OCI-M2 (cell line): ENCODE data around the gene TMOD3.
"Not testable (repeated sequence)": the region's sequence is repeated elsewhere in the genome, so short reads cannot be mapped to it uniquely, and the experiment has no call there.

Experiments used
- DNase-seq: peaks from one replicate; lab custom pipeline; 2025; ENCODE audit not compliant: unreplicated experiment; lab: John Stamatoyannopoulos, UW

The TMOD3 gene

DNA sequence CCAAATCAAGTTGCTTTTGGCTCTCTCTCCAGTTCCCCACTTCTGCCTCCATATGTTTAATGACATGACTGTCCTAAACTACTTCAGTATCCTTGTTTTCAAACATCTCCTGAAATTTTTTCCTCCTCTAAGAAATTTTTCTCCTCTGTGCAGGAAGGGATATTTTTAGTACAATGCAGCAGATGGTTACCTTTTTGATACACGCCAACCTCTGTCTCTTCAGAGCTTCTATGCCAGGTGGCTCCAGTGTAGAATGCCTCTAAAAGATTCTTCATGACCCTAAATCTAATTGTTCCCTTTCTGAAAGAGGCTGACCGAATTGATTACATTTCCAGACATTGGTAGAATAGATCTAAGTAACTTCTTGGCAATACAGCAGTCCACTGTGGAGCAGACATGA lies 33.7 kb downstream of the TMOD3 start:
- no peak for DNase-seq

DNA sequence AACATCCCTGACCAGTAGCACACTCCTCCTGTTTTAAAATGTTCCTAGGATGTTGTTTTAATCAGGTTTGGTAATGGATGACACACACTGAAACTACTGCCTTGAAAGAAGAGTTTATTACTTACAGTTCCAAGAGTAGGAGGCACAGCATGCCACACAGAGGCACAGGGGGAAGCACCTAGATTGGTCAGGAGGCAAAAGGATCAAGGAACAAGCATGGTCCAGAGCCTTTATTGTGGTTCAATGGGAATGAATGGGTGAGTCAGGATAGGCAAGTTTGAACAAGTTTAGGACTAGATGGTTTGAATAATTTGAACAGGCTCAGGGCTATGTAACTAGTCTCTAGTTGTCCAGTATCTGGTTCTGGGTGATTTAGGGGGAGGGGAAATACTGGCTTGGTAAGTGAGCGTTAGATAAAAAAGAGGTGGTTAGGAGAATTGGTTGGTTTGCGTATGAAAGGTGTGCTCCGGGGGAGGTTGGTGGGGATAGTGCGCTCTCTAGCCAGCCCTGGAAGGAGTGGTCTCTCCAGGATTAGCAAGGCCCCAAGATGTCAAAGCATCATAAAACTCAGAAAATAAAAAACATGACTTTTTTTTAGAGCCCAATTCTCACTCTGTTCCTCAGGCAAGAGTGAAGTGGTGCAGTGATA lies 35.1 kb downstream of the TMOD3 start:
- DNase-seq, result no peak

DNA sequence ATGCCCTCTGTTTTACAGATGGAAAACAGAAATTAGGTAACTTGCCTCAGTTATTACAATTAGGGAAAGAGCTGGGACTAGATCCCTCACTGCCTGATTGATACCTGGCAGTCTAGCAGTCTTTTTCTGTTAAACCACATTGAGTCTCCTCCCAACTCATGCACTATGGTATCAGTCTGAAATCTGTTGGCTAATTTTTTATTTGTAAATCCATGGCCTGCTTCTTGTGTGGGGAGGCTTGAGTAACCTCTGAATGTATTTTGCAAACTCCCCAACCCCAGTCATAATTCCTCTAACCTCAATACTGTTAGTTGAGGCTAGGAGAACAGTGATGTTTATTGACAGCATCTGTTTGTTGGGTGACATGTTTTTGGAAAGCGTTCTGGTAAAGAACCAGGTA lies 35.9 kb downstream of the TMOD3 start:
- no peak for DNase-seq

DNA sequence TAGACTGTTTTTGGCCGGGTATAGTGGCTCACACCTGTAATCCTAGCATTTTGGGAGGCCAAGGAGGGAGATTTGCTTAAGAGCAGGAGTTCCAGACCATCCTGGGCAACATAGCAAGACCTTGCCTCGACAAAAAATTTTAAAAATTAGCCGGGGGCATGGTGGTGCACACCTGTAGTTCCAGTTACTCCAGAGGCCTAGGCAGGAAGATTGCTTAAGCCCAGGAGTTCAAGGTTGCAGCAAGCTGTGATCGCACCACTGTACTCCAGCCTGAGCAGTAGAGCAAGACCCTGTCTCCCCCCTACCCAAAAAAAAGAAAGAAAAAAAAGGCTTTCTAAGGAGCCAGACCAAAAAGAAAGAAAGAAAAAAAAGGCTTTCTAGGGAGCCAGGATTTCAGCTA lies 36.7 kb downstream of the TMOD3 start:
- no peak for DNase-seq

DNA sequence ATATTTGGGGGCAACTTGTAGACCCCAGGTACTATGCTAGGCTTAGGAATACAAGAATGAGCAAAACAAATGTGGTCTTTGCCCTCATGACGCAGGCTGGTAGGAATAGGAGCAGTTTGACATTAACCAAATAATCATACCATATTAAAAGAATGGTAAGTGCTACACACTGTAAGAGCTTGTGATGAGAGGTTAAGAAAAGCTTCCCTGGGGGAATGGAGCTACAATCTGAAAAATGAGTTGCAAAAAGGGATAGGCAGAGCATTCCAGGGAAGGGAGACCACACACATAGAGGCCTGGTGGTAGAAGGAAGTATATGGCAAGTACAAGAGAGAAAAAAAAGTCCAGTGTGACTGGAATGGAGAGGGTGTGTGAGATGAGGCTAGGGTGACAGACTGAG lies 37.3 kb downstream of the TMOD3 start:
- DNase-seq, result no peak

DNA sequence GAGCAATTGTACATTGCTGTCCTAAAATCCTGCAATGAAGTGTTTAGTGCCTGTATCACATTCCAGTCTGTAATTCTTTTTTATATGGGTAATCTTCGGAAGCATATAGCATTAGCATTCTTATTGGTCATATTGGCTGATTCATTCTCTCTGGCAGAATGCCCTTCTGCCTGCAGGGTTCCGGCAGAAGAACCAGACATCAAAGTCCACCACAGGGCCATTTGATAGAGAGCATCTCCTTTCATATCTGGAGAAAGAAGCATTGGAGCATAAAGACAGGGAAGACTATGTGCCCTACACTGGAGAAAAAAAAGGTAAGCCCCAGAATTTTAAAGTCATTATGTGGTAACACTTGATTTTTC lies 39.6 kb downstream of the TMOD3 start:
- no peak for DNase-seq

DNA sequence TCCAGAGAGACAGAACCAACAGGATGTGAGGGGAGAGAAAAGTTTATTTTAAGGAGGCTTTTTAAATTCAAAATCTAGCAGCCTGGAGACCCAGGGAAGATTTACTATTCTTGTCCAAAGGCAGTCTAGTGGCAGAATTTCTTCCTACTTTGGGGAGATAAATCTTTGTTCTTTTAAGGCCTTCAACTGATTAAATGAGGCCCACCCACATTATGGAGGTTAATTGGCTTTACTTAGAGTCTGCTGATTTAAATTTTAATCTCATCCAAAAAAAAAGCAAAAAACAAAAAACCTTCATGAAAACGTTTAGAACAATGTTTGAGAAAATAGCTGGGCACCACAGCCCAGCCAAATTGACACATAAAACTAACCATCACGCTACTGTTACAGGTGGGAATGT lies 41.3 kb downstream of the TMOD3 start:
- DNase-seq, result no peak

DNA sequence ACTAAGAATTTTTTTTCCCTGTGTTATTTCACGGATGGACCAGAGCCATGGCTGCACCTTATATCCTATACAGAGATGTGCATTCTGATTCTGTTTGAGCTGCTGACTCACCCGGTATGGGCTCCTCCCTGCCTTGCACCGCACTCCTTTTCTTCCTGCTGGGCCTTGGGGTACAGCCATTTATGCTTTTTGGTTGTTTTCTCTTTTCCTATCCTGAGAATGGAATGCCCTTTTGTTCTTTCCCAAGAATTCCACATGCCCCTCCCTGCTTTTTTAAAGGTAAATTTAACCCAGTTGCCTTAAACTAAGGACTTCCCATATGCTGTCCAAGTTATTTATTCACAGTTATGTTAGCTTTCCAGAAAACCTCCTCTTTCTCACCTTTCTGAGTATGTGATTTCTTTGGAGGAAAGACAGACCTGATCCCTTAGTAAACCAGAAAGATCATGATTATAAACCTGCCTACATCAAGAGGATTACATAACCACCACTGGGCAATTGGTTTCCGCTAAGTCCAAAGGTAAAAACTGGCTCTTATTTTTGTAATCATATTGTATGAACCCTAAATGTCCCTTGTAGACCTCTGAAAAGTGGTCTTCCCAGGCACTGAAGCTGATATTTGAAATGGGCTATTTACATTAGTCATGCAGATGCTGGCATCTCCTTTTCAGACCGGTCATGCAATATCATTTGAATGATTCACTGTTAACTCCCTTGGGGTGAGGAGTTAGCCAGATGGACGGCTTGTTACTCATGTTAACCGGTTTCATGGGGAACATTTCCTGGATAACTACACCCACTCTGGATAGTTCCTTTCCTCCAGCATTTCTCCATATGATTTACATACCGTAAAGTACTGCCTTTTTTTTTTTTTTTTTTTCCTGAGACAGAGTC lies 45.5 kb downstream of the TMOD3 start:
- DNase-seq, result no peak

DNA sequence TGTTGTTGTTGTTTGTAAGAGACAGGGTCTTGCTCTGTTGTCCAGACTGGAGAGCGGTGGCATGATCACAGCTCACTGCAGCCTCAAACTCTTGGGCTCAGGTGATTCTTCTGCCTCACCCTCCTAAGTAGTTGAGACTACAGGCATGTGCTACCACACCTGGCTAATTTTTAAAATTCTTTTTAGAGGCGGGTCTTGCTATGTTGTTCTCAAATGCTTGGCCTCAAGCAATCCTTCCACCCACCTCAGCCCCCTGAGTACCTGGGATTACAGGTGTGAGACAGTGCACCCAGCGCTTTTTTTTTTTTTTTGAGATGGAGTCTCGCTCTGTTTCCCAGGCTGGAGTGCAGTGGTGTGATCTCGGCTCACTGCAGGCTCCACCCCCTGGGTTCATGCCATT lies 46.7 kb downstream of the TMOD3 start:
- no peak for DNase-seq

DNA sequence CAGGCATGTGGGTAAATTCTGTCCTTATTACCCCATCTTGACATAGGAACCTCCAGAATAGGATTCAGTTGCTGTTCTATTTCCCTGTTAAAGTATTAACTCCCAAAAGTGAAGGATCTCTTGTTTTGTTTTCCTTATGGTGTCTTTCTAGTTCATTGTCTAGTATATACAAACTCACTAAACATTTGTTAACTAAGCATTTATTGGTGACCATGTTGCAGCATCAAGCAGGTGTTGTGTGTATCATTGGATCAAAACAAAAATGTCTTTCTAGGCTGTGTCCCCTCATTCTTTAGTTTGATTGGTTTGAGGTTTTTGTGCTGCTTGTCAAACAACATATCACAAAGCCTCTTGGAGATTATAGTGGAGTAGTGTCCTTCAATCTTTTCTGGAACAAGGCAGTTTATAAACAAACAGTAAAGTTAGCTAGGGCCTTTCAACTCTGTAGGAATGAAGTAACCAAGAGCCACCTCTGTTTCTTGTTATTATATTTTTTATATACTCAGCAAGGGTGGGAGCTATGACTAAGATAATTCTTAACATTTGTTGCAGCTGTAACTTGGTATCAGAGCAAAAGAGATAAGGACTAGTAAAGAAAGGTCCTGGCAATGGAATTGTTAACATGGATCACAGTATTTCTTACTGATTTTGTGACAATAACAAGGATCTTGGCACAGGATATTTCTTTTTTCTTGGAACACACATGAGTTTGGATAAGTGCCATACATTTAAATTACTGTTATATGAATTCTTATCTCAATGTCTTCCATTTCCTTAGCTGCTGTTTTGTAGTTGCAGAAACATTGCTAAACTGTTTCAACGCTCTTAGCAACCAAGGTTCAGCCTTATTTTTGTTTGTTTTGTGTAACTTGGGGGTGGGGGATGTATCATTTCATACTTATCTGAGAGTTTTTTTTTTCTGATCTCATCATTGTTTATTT lies 49.3 kb downstream of the TMOD3 start:
- DNase-seq, result no peak

DNA sequence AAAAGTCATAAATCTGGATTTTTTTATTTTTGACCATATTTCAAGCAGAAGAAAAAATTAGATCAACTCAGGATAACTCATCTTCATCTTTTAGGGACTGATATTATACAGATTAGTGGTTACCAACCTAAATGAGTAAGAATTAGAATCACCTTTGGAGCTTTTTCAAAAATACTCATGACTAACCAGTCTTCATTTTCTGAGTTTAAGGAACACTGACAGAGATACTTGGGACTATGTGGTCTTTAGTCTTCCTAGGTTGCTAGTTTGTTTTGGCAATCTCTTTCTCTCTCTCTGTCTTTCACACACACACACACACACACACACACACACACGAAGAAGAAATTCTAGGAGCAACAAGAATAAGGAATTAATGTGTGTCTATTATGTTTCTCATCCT lies 50.1 kb downstream of the TMOD3 start:
- no peak for DNase-seq

DNA sequence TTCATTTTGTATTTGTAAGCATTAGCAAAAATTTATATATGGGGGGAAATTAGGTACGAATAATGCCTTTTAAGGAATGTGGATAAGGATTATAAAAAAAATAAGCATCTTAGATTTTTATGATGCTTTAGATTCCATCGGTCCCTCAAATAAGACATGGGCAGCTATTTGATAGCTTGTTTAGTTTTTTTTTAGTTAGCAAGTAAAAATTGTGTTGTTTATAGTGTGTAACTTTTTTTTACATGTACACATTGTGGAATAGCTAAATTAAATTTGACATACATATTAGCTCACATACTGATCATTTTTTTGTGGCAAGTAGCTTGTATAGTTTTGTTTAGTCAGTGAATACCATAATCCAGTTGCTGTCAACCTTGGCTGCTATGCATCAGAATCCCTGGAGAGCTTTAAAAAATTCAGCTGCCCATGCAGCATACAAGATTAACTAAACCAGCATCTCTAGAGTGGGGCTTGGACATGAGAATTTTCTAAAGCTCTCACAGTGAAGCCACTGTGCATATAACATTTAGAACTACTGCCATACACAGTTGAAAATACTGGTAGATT lies 53.9 kb downstream of the TMOD3 start:
- DNase-seq, result no peak

DNA sequence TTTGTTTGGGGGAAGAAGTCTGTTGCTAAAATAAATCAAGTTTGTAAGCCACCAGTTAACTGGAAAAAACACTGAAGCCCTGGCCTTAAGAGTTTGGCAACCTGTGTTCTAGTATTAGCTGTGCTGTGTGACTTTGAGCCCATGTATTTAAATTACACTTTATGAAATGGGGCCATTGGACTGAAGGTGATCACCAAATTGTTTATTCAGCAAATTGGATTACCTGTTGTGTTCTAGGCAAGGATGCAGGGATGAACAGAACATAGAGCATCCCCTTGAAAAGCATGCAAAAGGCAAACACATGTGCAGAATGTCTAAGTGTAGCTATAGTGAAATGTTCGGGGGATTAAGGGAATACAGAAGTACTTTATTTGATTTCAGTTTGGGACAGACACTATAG lies 54.6 kb downstream of the TMOD3 start:
- no peak for DNase-seq

DNA sequence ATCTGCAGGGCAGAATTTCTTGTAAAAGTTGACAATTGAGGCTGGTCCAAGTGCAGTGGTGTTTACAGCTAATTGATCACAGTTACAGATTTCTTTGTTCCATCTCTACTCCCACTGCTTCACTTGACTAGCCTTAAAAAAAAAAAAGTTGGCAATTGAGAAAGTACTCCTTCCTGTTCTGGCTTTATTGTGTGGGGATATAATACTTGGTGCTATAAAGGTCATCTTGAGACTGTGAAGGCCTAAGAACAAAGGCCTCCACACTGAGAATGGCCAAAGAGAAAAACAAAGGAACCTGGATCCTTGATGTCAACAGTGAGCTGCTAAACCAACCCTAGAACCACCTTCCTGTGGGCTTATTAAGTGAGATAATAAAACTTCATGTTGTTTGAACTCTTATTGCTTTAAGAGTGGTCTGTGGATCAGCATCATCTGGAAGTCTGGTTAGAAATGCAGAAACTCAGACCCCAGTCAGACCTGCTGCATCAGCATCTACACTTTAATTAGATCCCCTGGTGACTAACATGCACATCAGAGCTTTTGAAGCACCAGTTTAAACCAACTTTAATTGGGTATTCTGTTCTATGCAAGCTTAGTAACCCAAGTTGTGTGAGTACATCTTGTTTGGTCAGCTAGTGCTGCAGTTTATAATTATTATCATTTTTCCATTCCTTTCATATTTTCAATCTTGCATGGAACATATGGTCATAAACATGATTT lies 55.2 kb downstream of the TMOD3 start:
- DNase-seq, result no peak

DNA sequence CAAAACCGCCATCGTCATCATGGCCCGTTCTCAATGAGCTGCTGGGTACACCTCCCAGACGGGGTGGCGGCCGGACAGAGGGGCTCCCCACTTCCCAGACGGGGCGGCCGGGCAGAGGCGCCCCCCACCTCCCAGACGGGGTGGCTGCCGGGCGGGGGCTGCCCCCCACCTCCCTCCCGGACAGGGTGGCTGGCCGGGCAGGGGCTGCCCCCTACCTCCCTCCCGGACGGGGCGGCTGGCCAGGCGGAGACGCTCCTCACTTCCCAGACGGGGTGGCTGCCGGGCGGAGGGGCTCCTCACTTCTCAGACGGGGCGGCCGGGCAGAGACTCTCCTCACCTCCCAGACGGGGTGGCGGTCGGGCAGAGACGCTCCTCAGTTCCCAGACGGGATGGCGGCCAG lies 56.3 kb downstream of the TMOD3 start:
- DNase-seq, result not testable (repeated sequence)

DNA sequence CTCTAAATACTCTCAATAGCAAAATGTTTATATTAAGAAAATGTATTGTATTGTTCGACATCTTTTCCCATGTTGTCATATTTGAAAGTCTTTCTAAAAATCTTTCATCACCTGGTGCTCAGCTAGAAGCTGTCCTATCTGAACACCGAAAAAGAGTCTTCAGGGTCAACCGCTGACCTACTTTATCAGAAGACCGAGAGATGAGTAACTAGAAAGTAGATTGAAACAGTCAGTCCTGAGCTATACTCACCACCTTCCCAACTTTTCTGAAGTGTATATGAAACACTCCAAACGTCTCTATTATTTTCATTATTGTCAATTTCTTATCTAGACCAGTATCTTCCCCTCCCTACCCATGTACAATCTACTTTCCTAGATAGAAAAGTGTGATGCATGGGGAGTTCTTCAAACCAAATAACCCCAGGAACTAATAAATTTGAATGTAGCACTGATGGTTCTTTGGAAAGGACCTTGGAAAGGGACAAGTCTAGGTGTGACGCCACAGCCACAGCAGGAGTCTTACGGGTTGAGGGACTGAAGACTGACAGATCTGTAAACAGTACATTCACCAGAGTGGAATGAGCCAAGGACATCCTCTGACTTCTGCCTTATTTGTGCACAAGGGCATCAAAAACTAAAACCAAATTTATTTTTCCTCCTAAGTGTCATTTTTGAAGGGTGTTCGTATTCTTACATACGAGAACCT lies 58.6 kb downstream of the TMOD3 start:
- DNase-seq, result no peak

DNA sequence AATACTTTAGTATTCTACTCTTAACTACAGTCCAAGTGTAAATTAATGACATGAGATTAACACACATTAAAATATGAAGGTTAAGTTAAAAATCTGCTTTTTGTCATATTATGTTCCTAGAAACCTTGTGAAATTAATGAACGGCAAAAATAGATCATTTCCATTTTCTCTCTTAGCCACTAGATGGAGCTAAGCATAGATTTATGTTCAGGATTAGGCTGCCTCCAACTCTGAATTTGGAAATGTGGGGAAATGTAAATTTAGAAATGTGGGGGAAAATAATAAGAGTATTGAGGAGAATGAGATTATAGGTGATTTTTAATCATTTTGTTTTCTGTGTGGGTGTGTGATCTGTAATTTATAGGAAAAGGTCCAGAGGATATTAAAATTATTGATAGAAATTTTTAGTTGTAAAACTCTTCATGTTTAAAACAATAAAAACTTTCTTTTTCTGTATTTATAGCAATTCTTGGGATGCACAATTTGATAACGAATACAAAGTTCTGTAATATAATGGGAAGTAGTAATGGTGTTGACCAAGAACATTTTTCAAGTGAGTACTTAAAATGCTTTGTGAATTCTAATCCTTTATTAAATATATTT lies 59.2 kb downstream of the TMOD3 start:
- DNase-seq, result no peak

DNA sequence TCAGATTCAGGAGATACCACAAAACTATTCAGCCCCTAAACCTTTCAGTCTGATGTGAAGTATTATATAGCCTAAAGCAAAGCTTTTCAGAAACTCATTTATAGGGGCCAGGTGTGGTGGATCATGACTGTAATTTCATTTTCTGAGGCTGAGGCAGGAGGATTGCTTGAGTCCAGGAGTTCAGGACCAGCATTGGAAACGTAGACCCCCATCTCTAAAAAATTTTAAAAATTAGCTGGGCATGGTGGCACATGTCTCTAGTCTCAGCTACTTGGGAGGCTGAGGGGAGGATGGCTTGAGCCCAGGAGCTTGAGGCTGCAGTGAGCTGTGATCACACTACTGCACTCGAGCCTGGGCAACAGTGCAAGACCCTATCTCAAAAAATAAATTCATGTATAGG lies 60.0 kb downstream of the TMOD3 start:
- no peak for DNase-seq

DNA sequence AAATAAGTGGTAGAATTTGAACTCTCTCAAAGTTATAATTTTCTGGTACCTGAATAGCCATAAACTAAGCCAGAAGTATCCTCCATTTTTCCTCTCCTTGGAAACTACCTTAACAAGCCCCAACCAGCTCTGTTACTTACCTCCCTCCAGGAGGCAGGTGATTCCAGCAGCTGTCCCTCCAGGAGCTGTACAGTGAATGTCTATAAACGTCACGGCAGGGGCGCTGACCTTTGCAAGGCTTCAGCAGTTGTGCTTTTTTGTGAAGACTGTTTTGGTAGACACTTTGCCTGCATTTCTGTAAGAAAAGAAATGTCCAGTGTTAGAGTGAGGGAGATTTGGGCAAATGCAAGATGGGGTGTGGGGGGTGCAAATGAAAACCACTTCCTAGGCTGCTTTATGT lies 75.0 kb downstream of the TMOD3 start:
- no peak for DNase-seq

DNA sequence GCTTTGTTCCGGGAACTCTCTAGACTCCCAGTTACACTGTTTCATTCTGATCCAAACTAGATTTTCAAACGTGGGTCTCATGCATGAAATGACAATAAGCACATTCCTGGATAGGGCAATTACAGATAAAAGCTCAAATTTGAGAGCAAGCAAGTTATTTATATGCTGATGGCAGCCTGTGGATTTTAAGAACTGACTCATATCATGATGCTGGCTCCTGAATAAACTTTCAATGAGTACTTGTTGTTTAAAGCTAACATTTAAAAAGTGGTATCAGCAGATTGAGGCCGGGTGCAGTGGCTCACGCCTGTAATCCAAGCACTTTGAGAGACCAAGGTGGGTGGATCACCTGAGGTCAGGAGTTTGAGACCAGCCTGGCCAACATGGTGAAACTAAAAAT lies 75.5 kb downstream of the TMOD3 start:
- no peak for DNase-seq
